Measurements from ENCODE around the gene ANKRD44. TPM values are rescaled to one million over a fixed set of nuclear protein-coding genes. Genes with fewer than 3 reads are reported as not detected.
A peak's percentile ranks its signal among the peaks of the same experiment; 100 is the strongest.

ANKRD44 gene
- total and polyA plus RNA-seq, 4 experiments from 2014 or later: 51.5 to 248 (median 158) TPM

DNA sequence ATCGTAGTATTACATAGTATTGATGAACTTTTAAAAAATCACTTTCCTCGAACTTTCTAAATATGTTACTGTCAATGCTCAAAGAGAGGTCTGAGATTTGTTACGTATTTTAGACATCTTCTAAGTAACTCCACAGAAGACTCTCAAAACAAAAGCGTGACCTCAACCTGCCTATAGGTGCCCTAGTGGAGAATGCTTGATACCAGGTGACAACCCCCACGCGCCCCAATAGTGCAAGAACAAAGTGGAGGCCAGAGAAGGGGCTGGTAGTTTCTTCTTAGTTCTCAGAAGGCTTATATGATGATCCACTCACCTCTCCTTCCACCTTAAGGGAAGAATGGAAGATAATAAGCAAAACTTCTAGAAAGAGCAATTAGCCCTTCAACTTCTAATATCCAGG lies 102.6 kb downstream of the ANKRD44 start:
- Histone ChIP-seq H3K27me3 (ENCODE audit: insufficient read depth, low read length) (no peaks in the 10 kb centered on the region), H3K4me3 (ENCODE audit: low read length in 2 of 2) (peak overlapping the region in 1 of 2 donors; percentile 10)

DNA sequence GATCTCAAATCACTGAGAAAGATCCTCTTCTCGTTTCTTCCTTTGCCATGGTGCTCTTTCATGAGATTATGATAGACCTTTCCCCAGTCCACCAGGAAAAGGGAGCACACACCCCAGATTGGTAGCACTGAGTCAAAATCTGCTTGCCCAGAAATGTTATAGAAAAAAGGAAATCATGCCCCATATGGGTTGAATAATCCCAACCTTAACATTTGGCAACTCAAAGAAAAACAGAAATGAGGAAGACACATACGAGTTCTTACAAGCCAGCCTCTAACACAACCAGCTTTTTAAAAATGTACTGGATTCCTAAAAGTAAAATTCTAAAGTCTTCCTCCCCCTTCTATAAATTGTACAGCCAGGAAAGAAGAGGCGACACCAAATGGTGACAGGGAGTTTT lies 103.0 kb downstream of the ANKRD44 start:
- peak overlapping the region; percentile 55 to 85 (median 70) for H3K4me3 Mint-ChIP-seq
- no peak overlapping the region for H3K4me3 ChIP-seq (ENCODE audit: low read length in 2 of 2)
- H3K27me3 ChIP-seq (ENCODE audit: insufficient read depth, low read length): no peaks in the 10 kb centered on the region
- peaks cover 17 to 25% of the 10 kb centered on the region in 2 donors for H3K36me3 Mint-ChIP-seq
- DNase-seq: no peak
- intact Hi-C loops (cut with micrococcal nuclease): loop anchor here (2.0 kb wide), 3 partner anchors 13 to 47 kb away; no protein-coding TSS in a partner anchor
- ChIA-PET POLR2A (ENCODE audit: partially characterized antibody) (interaction anchor here (1.6 to 55.3 kb wide), 6 partner anchors 1 to 227 kb away, joined by 4 to 1394 read pairs (median 542); partner anchors contain the start of genes ANKRD44 and SF3B1), CTCF (ENCODE audit: partially characterized antibody) (interaction anchor here (0.9 to 9.2 kb wide), 7 partner anchors 9 to 102 kb away, joined by 3 to 97 read pairs (median 6); partner anchors contain the start of gene ANKRD44)
- H3K27ac Mint-ChIP-seq: peak overlapping the region; percentile 88 to 100 (median 99)
- H3K27ac ChIP-seq (ENCODE audit: low read depth, low read length): peak overlapping the region; percentile 83
- peaks cover 0 to 3% of the 10 kb centered on the region in 2 donors for H3K27me3 Mint-ChIP-seq
- H3K9me3 Mint-ChIP-seq: no peaks in the 10 kb centered on the region
- H3K9me3 ChIP-seq (ENCODE audit: control insufficient read depth in 1 of 2, low read length in 2 of 2): no peaks in the 10 kb centered on the region
- H3K4me1 Mint-ChIP-seq: peaks cover 85 to 98% (median 89%) of the 10 kb centered on the region in 4 donors
- H3K36me3 ChIP-seq (ENCODE audit: insufficient read depth, low read length): no peaks in the 10 kb centered on the region
- H3K4me1 ChIP-seq (ENCODE audit: insufficient read depth, low read length): peaks cover 98% of the 10 kb centered on the region

More for the DNA sequence above, 102.6 kb downstream of the ANKRD44 start:
- ChIA-PET CTCF (ENCODE audit: partially characterized antibody) (interaction anchor here (0.9 to 9.2 kb wide), 8 partner anchors 9 to 101 kb away, joined by 3 to 97 read pairs (median 6); partner anchors contain the start of gene ANKRD44), POLR2A (ENCODE audit: partially characterized antibody) (interaction anchor here (0.9 to 55.3 kb wide), 6 partner anchors 0 to 227 kb away, joined by 3 to 1394 read pairs (median 534); partner anchors contain the start of genes ANKRD44 and SF3B1)
- peak overlapping the region; percentile 88 to 100 (median 99) for H3K27ac Mint-ChIP-seq
- DNase-seq: peak in 1 of 5 donors; percentile 23
- Histone ChIP-seq H3K36me3 (ENCODE audit: insufficient read depth, low read length) (no peaks in the 10 kb centered on the region), H3K4me1 (ENCODE audit: insufficient read depth, low read length) (peaks cover 98% of the 10 kb centered on the region), H3K9me3 (ENCODE audit: control insufficient read depth in 1 of 2, low read length in 2 of 2) (no peaks in the 10 kb centered on the region), H3K27ac (ENCODE audit: low read depth, low read length) (peak overlapping the region; percentile 83)
- peaks cover 15 to 27% of the 10 kb centered on the region in 2 donors for H3K36me3 Mint-ChIP-seq
- peaks cover 88 to 98% (median 91%) of the 10 kb centered on the region in 4 donors for H3K4me1 Mint-ChIP-seq
- peak overlapping the region; percentile 42 to 85 (median 68) for H3K4me3 Mint-ChIP-seq
- intact Hi-C loops (cut with micrococcal nuclease): loop anchor here (1.0 kb wide), 1 partner anchor 8 kb away; no protein-coding TSS in a partner anchor
- peaks cover 0 to 3% of the 10 kb centered on the region in 2 donors for H3K27me3 Mint-ChIP-seq
- no peaks in the 10 kb centered on the region for H3K9me3 Mint-ChIP-seq

DNA sequence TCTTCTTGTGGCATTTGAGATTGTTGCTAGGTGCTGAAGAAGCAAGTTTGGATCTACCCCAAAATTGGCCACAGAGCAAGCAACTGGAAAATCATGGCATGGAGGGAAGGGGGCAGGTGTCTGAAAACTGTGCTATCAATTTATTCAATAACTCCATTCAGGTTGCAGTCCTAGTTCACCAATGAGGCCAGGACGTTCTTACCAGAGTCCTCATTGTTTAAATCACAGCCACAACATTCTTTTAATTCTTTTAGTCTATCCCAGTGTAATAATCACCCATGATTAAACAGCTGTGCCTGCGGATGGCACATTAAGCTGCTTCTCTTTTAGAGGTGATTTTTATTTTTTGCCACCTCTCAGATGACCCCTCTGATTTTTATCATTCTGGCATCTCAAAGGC lies 103.5 kb downstream of the ANKRD44 start:
- Mint-ChIP-seq H3K36me3 (peaks cover 20 to 25% of the 10 kb centered on the region in 2 donors), H3K9me3 (no peaks in the 10 kb centered on the region), H3K27me3 (peaks cover 0 to 3% of the 10 kb centered on the region in 2 donors), H3K4me3 (peak overlapping the region in 7 of 8 donors; percentile 55 to 85 (median 73)), H3K27ac (peak overlapping the region; percentile 88 to 100 (median 99)), H3K4me1 (peaks cover 84 to 98% (median 89%) of the 10 kb centered on the region in 4 donors)
- Histone ChIP-seq H3K4me1 (ENCODE audit: insufficient read depth, low read length) (peaks cover 98% of the 10 kb centered on the region), H3K27ac (ENCODE audit: low read depth, low read length) (peak overlapping the region; percentile 83), H3K4me3 (ENCODE audit: low read length in 2 of 2) (no peak overlapping the region), H3K36me3 (ENCODE audit: insufficient read depth, low read length) (no peaks in the 10 kb centered on the region), H3K9me3 (ENCODE audit: control insufficient read depth in 1 of 2, low read length in 2 of 2) (no peaks in the 10 kb centered on the region), H3K27me3 (ENCODE audit: insufficient read depth, low read length) (no peaks in the 10 kb centered on the region)
- intact Hi-C loops (cut with micrococcal nuclease): loop anchor here (2.0 kb wide), 3 partner anchors 14 to 48 kb away; no protein-coding TSS in a partner anchor
- ChIA-PET POLR2A (ENCODE audit: partially characterized antibody) (interaction anchor here (0.6 to 55.3 kb wide), 8 partner anchors 1 to 1649 kb away, joined by 3 to 1394 read pairs (median 22); partner anchors contain the start of genes ANKRD44 and SF3B1), CTCF (ENCODE audit: partially characterized antibody) (interaction anchor here (0.9 to 9.2 kb wide), 10 partner anchors 9 to 102 kb away, joined by 3 to 97 read pairs (median 6); partner anchors contain the start of gene ANKRD44)
- no peak for DNase-seq

DNA sequence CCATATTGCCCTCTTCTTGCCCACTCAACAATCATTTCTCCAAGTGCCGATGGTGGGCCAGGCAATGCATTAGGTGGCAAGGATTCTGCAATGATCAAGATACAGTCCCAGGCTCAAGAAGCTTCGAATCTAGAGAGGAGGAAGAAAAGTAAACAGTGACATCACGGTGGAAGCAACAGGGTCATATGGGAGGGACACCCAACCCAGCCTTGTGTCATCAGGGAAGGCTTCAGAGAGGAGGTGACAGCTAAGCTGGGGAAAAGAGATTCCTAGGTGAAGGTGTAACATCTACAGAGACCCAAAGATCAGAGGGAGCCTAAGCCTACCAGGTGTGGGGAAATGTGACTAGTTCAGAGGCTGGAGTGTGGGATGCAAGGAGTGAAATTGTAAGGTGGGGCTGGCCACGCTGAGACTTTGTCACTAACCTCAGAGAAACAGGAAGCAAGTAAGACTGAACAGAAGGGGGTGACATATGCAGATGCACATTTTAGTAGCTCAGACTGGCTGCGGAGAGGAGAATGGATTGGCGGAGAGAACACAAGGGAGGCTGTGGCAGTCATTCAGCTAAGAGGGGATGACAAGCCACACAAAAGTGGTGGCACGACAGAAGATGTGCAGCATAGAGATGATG lies 104.9 kb downstream of the ANKRD44 start:
- POLR2A ChIA-PET (ENCODE audit: partially characterized antibody): interaction anchor here (0.7 to 55.3 kb wide), 14 partner anchors 3 to 294 kb away, joined by 3 to 1394 read pairs (median 5); partner anchors contain the start of genes ANKRD44, HSPD1 and HSPE1
- H3K4me3 ChIP-seq (ENCODE audit: low read length in 2 of 2): peak overlapping the region in 1 of 2 donors; percentile 23
- peak overlapping the region; percentile 56 to 85 (median 78) for H3K4me3 Mint-ChIP-seq

DNA sequence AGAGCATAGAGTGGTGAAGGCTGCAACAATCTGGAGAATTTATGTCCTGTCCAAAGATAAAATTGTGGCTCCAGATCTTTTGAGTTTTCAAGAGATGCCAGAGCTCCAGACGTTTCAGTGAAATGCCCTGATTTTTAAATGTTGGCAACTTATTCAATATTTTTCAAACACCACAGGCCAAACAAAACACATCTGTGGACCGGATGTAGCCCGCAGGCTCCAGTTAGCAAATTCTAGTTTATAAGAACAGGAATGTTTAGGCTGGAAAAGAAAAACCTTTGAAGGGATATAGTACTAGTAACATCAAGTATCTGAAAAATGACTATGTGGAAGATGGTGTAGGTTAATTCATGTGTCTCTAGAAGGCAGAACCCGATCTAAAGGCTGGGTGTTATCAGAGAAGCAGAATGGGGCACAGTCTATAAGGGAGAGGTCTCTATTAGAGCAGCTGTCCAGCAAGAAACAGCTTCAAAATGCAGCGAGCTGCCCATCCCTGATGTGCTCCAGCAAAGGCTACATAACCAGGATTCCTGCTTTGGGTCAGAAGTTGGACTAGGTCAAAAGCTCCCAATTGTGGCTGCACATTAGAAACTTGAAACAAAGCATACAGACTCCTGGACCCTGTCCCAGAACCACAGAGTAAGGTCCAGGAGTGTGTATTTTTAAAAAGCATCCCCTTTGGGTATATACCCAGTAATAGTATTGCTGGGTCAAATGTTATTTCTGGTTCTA lies 105.9 kb downstream of the ANKRD44 start:
- peaks cover 82 to 98% (median 88%) of the 10 kb centered on the region in 4 donors for H3K4me1 Mint-ChIP-seq
- Histone ChIP-seq H3K4me3 (ENCODE audit: low read length in 2 of 2) (no peak overlapping the region), H3K4me1 (ENCODE audit: insufficient read depth, low read length) (peaks cover 98% of the 10 kb centered on the region), H3K27me3 (ENCODE audit: insufficient read depth, low read length) (no peaks in the 10 kb centered on the region), H3K9me3 (ENCODE audit: control insufficient read depth in 1 of 2, low read length in 2 of 2) (no peaks in the 10 kb centered on the region), H3K36me3 (ENCODE audit: insufficient read depth, low read length) (no peaks in the 10 kb centered on the region), H3K27ac (ENCODE audit: low read depth, low read length) (peak overlapping the region; percentile 83)
- no peaks in the 10 kb centered on the region for H3K9me3 Mint-ChIP-seq
- POLR2A ChIA-PET (ENCODE audit: partially characterized antibody): interaction anchor here (0.9 to 55.3 kb wide), 11 partner anchors 4 to 119 kb away, joined by 3 to 1394 read pairs (median 13); partner anchors contain the start of gene ANKRD44
- CTCF ChIA-PET (ENCODE audit: partially characterized antibody): interaction anchor here (1.2 to 9.2 kb wide), 16 partner anchors 9 to 110 kb away, joined by 3 to 97 read pairs (median 8); partner anchors contain the start of gene ANKRD44
- H3K27ac Mint-ChIP-seq: peak overlapping the region; percentile 88 to 100 (median 99)
- peaks cover 23 to 28% of the 10 kb centered on the region in 2 donors for H3K36me3 Mint-ChIP-seq
- intact Hi-C loops (cut with micrococcal nuclease): no loop called here
- DNase-seq: no peak
- H3K4me3 Mint-ChIP-seq: peak overlapping the region in 6 of 8 donors; percentile 59 to 85 (median 82)
- no peaks in the 10 kb centered on the region for H3K27me3 Mint-ChIP-seq

More for the DNA sequence above, 104.9 kb downstream of the ANKRD44 start:
- intact Hi-C loops (cut with micrococcal nuclease): loop anchor here (1.0 to 2.0 kb wide), 4 partner anchors 15 to 103 kb away; no protein-coding TSS in a partner anchor
- peak overlapping the region; percentile 88 to 100 (median 99) for H3K27ac Mint-ChIP-seq
- Histone ChIP-seq H3K9me3 (ENCODE audit: control insufficient read depth in 1 of 2, low read length in 2 of 2) (no peaks in the 10 kb centered on the region), H3K4me1 (ENCODE audit: insufficient read depth, low read length) (peaks cover 98% of the 10 kb centered on the region), H3K27me3 (ENCODE audit: insufficient read depth, low read length) (no peaks in the 10 kb centered on the region), H3K27ac (ENCODE audit: low read depth, low read length) (peak overlapping the region; percentile 83), H3K36me3 (ENCODE audit: insufficient read depth, low read length) (no peaks in the 10 kb centered on the region)
- H3K27me3 Mint-ChIP-seq: no peaks in the 10 kb centered on the region
- H3K4me1 Mint-ChIP-seq: peaks cover 84 to 98% (median 89%) of the 10 kb centered on the region in 4 donors
- peak; percentile 84 to 93 (median 88) for DNase-seq
- no peaks in the 10 kb centered on the region for H3K9me3 Mint-ChIP-seq
- CTCF ChIA-PET (ENCODE audit: partially characterized antibody): interaction anchor here (0.8 to 9.2 kb wide), 24 partner anchors 8 to 109 kb away, joined by 3 to 97 read pairs (median 6); partner anchors contain the start of gene ANKRD44
- peaks cover 23 to 28% of the 10 kb centered on the region in 2 donors for H3K36me3 Mint-ChIP-seq

DNA sequence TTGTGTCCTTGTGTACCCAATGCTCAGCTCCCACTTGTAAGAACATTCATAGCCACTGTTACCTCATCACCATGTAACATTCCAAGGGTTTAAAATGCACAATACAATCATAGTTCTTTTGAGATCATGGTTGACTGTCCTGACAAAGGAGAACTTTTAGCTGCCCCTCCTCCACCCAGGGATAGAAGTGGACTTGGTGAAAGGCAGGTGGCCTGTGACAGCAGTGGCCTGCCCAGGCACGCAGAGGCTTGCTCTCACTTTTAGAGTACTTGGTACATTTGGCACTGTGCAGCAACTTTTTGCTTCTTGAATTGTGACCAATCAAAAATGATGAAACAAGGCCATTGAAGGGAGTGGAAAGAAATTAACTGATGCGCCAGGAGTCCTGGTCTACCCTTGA lies 108.7 kb downstream of the ANKRD44 start:
- no peak for DNase-seq
- Mint-ChIP-seq H3K27me3 (no peaks in the 10 kb centered on the region), H3K4me3 (peak overlapping the region in 7 of 8 donors; percentile 63 to 78 (median 70)), H3K9me3 (peaks cover 0 to 3% (median 0%) of the 10 kb centered on the region in 8 donors), H3K27ac (peak overlapping the region; percentile 81 to 97 (median 95)), H3K36me3 (peaks cover 28 to 32% of the 10 kb centered on the region in 2 donors), H3K4me1 (peaks cover 74 to 94% (median 85%) of the 10 kb centered on the region in 4 donors)
- Histone ChIP-seq H3K9me3 (ENCODE audit: control insufficient read depth in 1 of 2, low read length in 2 of 2) (no peaks in the 10 kb centered on the region), H3K4me3 (ENCODE audit: low read length in 2 of 2) (peak overlapping the region in 1 of 2 donors; percentile 2), H3K4me1 (ENCODE audit: insufficient read depth, low read length) (peaks cover 90% of the 10 kb centered on the region), H3K36me3 (ENCODE audit: insufficient read depth, low read length) (no peaks in the 10 kb centered on the region), H3K27me3 (ENCODE audit: insufficient read depth, low read length) (no peaks in the 10 kb centered on the region), H3K27ac (ENCODE audit: low read depth, low read length) (peak overlapping the region; percentile 48)
- CTCF ChIA-PET (ENCODE audit: partially characterized antibody): interaction anchor here (1.0 to 9.2 kb wide), 6 partner anchors 10 to 108 kb away, joined by 3 to 97 read pairs (median 4); partner anchors contain the start of gene ANKRD44
- POLR2A ChIA-PET (ENCODE audit: partially characterized antibody): interaction anchor here (9.9 to 30.5 kb wide), 3 partner anchors 30 to 100 kb away, joined by 96 to 1394 read pairs (median 1065); partner anchors contain the start of gene ANKRD44
- intact Hi-C loops (cut with micrococcal nuclease): no loop called here

Data from CD4-positive, alpha-beta memory T cell (primary cell).